GM12874 (cell line): Measurements from ENCODE around the gene GKN2.

ENCODE experiments used
- TF ChIP-seq, protein P1 (sequence below): IDR thresholded peaks from 2 replicates; pipeline ENCODE4 v1.5.1; 2011; ENCODE audit warnings: low read depth, mild to moderate bottlenecking, control low read depth, low read length, moderate library complexity; ENCODE audit not compliant: insufficient read depth

The GKN2 gene

DNA sequence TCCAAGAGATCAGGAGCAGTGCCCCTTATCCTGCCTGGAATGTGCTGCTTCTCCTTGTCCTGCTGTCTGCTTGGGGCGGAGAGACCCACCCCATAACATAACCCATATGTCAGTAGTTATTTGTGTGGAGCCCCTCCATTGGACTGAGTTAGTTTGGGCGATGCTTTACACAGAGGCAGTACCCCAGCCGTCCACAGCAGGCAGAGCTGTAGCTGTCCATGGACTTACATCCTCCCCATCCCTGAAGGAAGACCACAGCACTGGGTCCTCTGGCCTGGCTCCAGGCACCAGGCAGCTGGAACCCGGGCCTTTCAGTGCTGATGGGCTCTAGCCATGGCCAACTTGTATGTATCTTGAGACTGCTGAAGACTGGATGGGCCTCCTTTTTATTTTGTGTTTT is 20.3 kb downstream of the GKN2 start:
- TF ChIP-seq, protein P1, sequence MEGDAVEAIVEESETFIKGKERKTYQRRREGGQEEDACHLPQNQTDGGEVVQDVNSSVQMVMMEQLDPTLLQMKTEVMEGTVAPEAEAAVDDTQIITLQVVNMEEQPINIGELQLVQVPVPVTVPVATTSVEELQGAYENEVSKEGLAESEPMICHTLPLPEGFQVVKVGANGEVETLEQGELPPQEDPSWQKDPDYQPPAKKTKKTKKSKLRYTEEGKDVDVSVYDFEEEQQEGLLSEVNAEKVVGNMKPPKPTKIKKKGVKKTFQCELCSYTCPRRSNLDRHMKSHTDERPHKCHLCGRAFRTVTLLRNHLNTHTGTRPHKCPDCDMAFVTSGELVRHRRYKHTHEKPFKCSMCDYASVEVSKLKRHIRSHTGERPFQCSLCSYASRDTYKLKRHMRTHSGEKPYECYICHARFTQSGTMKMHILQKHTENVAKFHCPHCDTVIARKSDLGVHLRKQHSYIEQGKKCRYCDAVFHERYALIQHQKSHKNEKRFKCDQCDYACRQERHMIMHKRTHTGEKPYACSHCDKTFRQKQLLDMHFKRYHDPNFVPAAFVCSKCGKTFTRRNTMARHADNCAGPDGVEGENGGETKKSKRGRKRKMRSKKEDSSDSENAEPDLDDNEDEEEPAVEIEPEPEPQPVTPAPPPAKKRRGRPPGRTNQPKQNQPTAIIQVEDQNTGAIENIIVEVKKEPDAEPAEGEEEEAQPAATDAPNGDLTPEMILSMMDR, result no peak

DNA sequence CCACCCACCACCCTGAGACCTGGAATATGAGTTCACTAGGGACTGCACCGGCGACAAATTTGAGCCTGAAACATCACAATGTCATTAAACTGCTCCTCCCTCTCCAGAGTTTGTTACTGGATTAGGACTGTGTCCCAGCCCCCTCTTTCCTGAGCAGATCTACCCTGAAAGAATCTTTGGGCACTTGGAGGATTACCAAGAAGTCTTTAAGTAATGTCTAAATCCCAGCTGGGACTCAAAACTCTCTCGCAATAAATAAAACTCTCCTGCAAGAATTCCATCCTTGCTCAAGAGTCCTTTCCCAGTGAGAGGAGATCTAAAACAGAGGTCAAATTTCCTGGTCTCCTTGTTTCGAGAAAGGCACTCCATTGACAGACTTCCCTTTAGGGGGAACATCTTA is 20.9 kb downstream of the GKN2 start:
- TF ChIP-seq, protein P1, result no peak

DNA sequence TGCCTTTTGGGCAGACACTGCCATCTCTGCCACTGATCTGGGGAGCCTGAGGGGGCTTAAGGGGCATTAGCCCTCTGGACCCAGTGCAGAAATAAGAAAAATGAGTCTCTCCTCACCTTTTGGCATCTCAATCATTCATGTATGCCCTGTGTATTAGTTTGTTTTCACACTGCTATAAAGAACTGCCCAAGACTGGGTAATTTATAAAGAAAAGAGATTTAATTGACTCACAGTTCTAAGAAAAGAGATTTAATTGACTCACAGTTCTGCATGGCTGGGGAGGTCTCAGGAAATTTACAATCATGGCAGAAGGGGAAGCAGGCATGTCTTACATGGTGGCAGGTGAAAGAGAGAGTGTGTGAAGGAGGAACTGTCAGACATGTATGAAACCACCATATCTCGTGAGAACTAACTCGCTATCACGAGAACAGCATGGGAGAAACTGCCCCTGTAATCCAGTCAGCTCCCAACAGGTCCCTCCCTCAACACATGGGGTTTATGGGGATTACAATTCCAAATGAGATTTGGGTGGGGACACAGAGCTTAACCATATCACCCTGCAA is 21.5 kb downstream of the GKN2 start:
- TF ChIP-seq, protein P1, result no peak

DNA sequence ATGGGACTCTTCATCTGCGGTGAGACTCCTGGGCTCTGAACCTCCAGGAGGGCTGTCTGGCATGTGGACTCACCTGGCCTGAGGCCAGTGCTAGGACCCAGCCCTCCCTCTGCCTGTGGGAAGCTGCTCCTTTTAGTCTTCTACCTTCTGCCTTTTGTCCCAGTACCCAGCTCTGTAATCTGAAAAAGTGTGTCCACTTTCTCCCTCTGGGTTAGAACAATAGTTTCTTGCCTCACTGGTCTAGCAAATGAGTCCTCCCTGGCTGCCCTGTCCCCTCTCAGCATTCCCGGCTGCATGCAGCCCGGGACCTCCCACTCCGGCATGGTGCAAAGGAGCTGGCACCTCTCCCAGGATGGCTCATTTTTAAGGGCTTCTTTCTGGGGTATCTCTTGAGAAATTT is 25.9 kb downstream of the GKN2 start:
- TF ChIP-seq, protein P1, result no peak

DNA sequence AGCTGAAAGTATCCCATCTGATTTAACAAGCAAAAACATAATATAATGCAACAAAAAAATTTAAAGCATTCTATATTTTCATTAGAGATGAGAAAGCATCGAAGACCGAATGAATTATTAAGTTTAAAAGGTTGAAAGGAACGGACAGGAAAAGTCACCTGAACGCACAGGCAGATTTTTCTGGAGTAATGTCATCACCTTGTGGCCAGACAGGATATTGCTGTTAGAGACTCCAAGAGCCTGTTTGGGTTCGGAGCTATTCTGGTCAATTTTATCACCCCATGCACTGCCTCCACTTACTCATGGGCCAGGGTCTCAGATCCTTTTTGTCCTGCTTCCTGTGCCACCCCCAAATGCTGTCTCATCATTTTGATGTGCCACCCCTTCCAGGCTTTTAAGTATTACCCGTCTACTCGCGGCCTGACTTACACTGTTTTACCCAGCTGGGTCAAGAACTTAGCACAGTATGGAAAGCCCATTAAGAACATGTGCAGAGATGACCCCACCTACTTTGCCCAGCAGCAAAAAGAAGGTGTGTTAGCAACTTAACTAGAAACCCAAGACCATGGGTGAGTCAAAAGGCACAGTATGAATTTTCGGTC is 27.3 kb downstream of the GKN2 start:
- TF ChIP-seq, protein P1, result peak; percentile 88

DNA sequence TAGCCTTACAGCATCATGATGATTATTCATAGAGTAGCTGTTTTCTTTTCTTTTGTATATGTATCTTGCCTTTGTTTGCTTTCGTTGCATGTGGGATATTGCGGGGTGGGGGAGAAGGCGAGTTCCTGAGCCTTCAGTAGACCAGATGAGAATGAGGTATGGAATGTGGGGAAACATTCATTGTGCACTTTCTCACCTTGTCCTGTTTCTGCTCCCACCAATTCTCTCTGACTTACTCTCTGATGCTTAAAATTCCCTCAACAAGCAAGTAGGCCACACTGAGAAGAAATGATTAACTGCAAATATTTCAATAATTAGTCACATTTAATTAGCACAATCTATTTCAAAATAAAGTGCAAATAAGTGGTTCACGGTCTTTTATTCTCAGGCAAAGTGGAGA is 31.0 kb downstream of the GKN2 start:
- TF ChIP-seq, protein P1, result no peak

DNA sequence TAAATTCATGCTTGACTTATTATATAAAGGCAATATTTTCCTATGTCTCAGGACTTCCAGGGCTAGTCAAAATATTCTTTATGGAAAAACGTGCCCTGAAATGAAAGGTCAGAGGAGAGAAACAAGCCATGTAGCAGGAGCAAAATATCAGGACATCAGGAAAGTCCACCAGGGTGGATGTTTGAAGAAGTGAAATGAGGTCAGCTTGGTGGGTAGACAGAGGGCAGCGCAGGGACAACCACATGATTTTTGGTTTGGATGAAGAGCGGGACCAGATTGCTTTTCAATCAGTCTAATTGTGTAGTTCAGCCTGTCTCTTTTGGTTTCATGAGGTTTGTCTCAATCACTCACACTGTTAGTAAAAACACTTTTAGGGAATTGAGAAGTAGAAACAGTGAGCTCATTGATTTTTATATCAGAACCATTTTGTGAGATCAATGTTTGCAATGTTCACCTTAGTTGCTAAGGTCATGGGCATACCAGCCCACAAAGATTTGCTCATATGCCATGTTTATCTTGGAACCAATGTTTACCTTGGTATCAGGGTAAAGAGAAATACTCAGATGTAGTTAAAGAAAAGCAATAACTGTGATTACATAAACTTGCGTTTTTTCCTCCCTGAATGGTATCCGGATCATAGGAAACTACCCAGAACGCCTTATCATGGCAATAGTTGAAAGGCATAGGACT is 32.1 kb downstream of the GKN2 start:
- TF ChIP-seq, protein P1, result no peak
